ENCODE results near the gene SLC6A11.

SLC6A11 gene

DNA sequence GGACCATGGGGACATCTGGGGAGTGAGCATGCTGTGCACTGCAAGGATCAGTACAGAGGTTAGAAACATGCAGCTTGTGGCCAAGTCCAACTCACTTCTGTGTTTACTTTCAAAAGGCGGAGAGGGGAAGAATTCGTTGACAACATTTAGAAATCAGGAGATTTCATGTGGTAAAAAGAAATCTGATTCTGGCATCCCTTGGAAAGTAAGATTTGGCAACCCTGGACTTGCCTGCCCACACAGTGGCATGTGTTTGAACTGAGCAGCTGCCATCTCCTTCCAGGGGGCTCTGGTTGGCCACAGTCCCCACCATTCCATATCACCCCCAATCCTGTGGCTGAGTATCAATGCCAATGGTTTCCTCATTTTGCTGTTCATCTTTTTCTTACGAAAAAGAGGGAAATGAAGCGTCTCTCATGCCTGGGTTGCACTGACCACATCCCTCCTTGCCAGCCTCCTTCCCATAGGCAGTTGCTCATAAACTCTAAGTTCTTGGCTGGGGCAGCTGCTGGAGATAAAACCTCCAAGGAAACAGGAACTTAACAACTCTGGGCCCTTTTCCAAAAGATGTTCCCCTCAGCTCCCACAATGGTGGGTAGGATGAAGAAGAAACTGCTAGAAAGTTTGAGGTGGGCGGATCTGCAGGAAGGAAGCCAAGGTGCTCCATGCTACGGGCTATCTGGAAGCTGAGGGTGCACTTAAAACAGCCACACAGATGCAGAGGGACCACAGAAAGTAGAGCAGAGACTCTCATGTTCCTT is 29.2 kb downstream of the SLC6A11 start:
- DNase-seq: no peak

DNA sequence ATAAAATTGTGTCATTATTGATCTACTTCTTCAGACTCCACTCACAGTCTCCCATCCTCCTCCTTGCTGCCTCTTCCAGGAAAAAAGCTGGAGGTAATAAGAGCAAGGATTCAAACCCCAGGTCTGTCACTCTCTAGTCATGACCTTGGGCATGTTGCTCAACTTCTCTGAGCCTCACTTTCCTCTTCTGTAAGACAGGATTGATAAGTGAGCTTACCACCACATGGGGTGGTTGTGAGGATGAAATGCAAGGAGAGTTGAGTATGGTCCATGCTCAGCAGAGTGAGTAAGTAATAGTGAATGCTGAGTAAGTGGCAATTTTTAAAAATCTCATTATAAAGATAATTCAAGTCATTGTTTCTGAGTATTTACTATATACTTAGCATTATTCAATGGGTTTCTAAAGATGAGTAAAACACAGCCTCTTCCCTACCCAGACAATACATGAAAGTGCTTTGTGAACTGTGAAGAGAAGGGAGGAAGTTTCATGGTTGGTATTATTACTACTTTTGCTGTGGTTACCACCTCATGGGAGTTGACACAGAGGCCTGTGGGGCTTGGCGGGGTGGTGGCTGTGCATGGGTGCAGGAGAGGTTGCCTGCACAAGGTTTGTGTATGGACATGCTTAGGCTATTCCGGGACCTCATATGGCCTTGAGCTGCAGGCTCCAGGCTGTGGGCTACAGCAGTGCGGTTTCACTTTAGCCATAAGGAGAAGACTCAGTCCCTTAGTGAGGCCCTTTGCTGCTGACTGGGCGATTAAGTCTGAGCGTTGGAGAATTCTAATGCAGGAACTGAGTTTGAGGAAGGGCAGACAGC is 30.0 kb downstream of the SLC6A11 start:
- DNase-seq: no peak

GRCh38 chr3:10846657-10846975 is 30.6 kb downstream of the SLC6A11 start:
- no peak for DNase-seq

DNA sequence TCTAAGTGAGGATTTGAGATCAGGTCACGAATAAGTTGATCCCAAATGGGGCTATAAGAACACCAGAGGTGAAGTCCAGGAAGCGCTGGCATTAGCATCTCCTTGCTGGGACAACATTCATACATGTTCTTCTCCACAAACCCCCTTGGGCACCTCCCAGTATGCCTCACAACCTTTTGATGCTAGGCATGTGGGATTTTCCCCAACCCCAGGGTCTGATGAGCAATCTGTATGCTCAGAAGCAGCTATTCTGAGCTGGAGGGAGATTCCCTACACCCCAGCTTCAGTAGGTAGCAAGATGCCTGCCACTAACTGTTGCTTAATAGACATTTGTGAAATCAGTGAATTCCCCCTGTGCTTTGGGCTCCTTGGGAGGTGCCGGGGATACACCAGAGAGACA is 32.2 kb downstream of the SLC6A11 start:
- DNase-seq: no peak

DNA sequence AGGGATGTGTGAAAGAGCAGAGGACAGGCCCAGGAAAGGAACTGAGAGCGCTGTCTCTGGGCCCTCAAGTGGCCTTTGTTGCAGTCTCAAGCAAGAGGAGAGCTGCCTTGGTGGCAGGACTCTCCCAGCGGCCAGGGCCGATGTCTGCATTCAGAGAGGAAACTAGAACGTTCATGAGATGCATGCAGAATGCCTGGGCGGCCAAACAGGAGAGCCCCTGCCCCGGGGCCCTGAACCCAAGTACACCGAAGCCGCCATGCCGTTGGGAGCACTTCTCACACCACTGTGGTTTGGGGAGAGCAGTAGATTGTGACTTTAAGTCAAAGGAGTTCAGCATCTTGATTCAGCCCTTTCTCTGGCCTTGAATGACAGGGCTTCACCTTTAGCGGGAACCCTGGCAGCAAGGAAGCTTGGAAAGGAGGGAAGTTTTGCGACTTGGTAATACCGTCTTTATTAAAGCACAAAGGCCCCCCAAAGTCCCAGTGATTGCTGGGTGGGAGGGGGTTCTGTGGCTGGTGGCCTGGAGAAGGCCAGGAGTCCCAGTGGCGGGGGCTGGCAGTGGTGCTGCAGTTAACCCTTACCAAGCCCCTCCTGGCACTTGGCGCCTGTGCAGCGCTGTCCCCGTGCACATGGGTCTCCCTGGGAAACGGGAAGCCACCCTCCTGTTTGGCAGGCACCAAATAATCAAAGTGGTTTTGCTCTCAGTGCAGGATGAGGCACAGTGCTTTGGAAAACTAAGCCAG is 36.2 kb downstream of the SLC6A11 start:
- DNase-seq: no peak

GRCh38 chr3:10855083-10855870 is 39.2 kb downstream of the SLC6A11 start:
- DNase-seq: no peak

GRCh38 chr3:10855871-10856662 is 40.0 kb downstream of the SLC6A11 start:
- no peak for DNase-seq

GRCh38 chr3:10857235-10857634 is 41.2 kb downstream of the SLC6A11 start:
- no peak for DNase-seq

DNA sequence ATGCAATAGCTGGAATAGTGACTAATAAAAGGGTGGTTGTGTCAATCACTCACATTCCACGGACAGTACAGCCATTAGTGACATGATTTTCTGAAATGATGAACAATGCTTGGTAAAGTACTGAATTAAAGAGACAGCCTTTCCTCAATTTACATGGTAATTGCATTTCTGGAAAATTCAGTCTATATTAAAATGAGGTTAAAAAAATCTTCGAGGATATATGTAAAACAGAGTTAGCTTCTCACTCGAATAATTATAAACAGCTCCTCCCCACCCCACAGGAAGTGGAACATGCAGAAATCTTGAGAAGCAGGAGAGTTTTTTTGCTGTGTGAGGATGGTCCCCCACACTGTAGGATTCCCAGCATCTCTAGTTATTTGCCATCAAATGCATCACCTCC is 42.1 kb downstream of the SLC6A11 start:
- no peak for DNase-seq

DNA sequence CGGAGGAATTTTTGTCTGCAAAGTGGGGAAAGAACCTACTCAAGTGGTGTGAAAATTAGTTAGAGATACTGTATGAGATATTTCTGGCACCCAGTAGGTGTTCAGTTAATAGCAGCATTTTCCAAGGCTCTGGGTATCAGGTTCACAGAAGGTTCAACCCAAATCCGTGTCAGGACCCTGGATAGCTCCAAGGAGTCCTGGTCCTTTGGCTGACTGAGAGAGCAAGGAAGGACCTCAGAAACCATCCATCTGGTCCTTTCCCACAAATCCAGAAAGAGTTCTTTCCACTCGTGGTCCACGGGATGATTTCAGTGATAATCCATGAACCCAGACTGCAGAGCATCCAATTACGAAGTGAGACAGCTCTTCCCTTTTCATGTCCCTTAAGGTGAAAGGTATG is 51.4 kb downstream of the SLC6A11 start:
- DNase-seq: no peak

GRCh38 chr3:10869460-10869859 is 53.4 kb downstream of the SLC6A11 start:
- no peak for DNase-seq

- no peak for DNase-seq
Observed at GRCh38 chr3:10870296-10870695, 54.3 kb downstream of the SLC6A11 start.

GRCh38 chr3:10873415-10873814 is 57.4 kb downstream of the SLC6A11 start:
- DNase-seq: no peak

DNA sequence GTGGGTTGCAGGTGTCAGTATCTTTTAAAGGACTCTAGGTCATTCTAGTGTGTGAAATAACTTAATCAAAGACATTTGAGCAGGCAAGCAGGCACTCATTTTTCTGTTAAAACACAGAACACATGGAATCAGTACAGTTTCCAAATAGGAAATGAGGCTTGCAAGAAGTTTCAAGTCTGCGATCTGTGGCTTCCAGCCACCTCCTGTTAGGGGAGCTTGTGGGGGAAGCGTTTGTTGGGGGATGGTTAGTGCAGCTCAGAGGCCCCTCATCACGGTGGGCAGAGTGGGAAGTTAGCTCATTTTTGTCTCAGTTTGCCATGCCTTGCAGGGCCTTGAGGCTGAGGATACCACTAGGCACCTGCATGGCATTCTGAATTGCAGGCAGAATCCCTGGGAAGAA is 59.9 kb downstream of the SLC6A11 start:
- DNase-seq: no peak

GRCh38 chr3:10876661-10877060 is 60.6 kb downstream of the SLC6A11 start:
- no peak for DNase-seq

DNA sequence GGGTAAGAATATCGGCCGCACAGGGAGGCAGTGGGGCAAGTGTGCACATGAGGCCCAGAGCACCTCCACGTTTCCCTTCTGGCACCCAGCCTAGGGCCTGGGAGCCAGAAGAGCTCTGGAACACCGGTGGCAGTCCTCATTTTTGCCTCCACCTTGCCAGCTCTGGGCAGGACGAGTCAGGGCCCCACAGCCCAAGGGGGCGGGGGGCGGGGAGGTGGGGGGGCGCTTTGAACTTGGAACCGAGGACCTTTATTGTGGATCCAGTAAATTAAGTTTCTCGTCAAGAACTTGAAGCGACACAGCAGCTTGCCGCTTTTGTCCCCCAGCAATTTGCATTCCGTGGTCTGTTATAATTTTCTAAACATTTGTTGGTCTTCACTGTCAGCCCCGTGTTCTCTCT is 66.8 kb downstream of the SLC6A11 start:
- DNase-seq: no peak

DNA sequence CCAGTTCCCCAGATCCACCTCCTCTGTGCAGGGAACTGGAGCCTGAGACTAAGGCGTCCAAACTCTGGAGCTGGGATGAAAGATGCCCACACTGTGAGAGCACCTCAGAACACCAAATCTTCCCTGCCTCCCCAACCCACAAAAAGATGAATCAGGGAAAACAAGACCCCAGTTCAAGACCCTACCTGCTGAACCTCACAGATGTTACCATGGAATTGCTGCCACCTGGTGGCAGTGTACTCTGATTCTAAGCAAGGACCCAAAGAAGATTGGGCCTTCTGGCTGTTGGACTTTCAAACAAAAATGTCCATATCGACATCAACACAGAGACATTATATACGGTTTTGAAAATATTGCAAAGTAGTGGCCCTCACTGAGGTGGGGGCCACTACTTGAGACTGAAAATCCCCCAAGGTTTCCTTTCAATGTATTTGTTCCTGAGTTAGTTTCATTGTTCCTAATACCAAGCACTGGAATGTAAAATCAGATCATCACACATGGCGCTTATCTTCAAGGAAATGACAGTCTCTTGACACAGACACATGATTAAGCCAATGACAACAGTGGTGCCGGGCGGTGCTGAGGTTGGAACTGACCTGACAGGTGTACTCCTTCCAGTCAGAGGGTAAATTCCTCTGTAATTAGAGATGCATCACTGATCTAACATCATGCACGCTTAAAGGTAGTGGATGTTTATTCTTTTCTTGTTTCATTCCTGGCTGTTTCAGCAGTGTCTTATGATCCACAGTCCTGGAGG is 67.6 kb downstream of the SLC6A11 start:
- no peak for DNase-seq

DNA sequence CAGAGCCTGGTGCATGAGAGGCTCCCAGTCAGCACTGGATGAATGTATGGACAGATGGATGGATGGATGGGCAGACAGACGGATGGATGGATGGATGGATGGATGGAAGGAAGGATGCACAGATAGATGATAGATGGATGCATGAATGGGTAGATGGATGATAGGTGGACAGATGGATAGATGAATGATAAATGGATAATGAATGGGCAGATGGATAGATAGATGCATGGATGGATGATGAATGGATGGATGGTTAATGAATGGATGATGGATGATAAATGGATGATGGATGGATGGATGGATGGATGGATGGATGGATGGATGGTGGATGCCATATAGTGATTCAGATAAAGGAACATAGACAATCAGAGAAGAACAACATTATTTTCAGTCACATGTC is 71.0 kb downstream of the SLC6A11 start:
- no peak for DNase-seq

DNA sequence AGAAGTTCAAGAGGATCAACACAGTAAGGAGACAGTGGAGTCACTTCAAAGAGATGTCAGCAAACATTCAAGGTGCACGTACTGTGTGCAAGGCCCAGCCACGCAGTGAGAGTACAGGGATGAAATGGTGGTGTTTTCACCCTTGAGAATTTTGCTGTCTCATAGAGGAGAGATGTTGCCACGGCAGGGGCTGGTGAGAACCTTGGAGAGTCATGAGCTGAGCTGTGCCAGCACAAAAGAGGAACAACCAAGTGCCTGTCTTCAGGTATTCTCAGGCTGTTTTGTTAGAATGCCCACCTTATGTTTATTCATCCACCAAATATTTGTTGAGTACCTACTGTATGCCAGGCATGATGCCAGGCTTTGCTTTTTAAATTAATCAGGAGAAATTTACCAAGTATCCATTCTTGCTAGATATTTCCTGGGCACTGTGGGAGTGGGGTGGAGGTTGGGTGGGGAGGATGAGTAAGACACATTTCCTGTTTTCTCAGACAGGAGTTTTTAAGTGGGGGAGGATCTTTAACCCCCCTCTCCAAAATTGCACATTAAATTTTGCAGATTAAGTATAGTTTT is 72.6 kb downstream of the SLC6A11 start:
- no peak for DNase-seq

DNA sequence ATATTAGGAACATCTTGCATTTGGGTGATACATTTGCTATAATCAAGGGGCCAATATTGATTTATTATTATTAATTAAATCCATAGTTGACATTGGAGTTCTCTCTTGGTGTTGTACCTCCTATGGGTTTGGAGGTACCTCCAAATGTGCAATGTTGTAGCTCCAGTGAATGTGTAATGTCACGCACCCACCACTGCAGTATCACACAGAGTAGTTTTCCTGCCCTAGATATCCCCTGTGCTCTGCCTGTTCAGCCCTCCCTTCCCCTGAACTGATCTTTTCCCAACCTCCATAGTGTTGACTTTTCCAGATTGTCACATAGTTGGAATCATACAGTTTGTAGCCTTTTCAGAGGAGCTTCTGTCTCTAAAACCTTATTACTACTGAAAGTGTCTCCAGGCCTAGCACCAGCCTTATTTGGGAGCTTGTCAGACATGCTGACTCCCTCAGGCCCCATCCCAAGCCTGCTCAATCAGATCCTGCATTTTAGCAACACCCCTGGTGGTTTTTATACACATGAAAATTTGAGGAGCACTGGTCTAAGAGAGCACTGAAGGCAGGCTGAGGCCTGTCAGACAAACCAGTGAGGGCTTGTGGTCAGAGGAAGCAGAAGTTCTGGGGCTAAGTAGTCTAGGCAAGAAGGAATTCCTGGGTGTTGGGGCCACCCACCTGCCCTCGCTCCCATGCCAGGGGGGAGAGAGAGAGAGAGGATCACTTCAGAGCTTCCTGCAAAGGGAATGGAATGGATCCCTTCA is 73.4 kb downstream of the SLC6A11 start:
- DNase-seq: no peak
